ENCODE results near the gene EFEMP2.

Gene EFEMP2

GRCh38 chr11:65884716-65885092, 12.1 kb upstream of the EFEMP2 start:
- DNase-seq = peak; percentile 87

GRCh38 chr11:65883786-65884715, 11.5 kb upstream of the EFEMP2 start:
- DNase-seq = no peak

- no peak for DNase-seq
Observed at GRCh38 chr11:65883058-65883761, 10.6 kb upstream of the EFEMP2 start.

GRCh38 chr11:65882120-65883057, 9.8 kb upstream of the EFEMP2 start:
- DNase-seq = no peak

GRCh38 chr11:65880844-65881421, 8.3 kb upstream of the EFEMP2 start:
- DNase-seq = no peak

GRCh38 chr11:65880027-65880426, 7.4 kb upstream of the EFEMP2 start:
- DNase-seq = no peak

- no peak for DNase-seq
Observed at GRCh38 chr11:65879617-65880016, 7.0 kb upstream of the EFEMP2 start, which contains the start of gene CTSW. Gene CTSW, plus strand, starts transcription at chr11:65879837. Its CDS starts 18 bp downstream, at chr11:65879855.

- DNase-seq = peak; percentile 97
Observed at GRCh38 chr11:65873318-65874156, 937 bp upstream of the EFEMP2 start.

GRCh38 chr11:65871811-65872548, 620 bp downstream of the EFEMP2 start:
- DNase-seq = no peak

GRCh38 chr11:65870706-65871681, 1.6 kb downstream of the EFEMP2 start:
- DNase-seq = no peak

GRCh38 chr11:65870307-65870658, 2.3 kb downstream of the EFEMP2 start:
- no peak for DNase-seq

GRCh38 chr11:65869643-65870306, 2.8 kb downstream of the EFEMP2 start:
- no peak for DNase-seq

- no peak for DNase-seq
Observed at GRCh38 chr11:65868907-65869306, 3.7 kb downstream of the EFEMP2 start.

- DNase-seq = no peak
Observed at GRCh38 chr11:65868076-65868667, 4.4 kb downstream of the EFEMP2 start.

GRCh38 chr11:65867284-65868071, 5.1 kb downstream of the EFEMP2 start:
- DNase-seq = no peak

GRCh38 chr11:65866509-65867283, 5.9 kb downstream of the EFEMP2 start:
- DNase-seq = no peak
